ENCODE results near the gene SLC26A1.

SLC26A1 gene

GRCh38 chr4:998096-998691, 5.0 kb upstream of the SLC26A1 start:
- no peak for DNase-seq

- no peak for DNase-seq
Measured at GRCh38 chr4:997375-998071, 4.3 kb upstream of the SLC26A1 start.

GRCh38 chr4:996997-997374, 3.8 kb upstream of the SLC26A1 start:
- no peak for DNase-seq

GRCh38 chr4:996030-996996, 3.1 kb upstream of the SLC26A1 start:
- DNase-seq = no peak

GRCh38 chr4:995311-996026, 2.3 kb upstream of the SLC26A1 start:
- no peak for DNase-seq

GRCh38 chr4:992297-993110, 700 bp downstream of the SLC26A1 start:
- DNase-seq = peak; percentile 53

- DNase-seq = no peak
Measured at GRCh38 chr4:991451-992296, 1.5 kb downstream of the SLC26A1 start.

- DNase-seq = no peak
Measured at GRCh38 chr4:990746-991367, 2.3 kb downstream of the SLC26A1 start.

GRCh38 chr4:989722-990471, 3.3 kb downstream of the SLC26A1 start:
- no peak for DNase-seq

GRCh38 chr4:988726-989721, 4.2 kb downstream of the SLC26A1 start:
- DNase-seq = no peak

- no peak for DNase-seq
Measured at GRCh38 chr4:987624-988513, 5.3 kb downstream of the SLC26A1 start.

GRCh38 chr4:986879-987623, 6.2 kb downstream of the SLC26A1 start, which contains the start of gene IDUA:
TSS of gene IDUA (plus strand) at chr4:987044. CDS start at chr4:987085, 41 bp downstream.
- peak; percentile 53 for DNase-seq

- no peak for DNase-seq
Measured at GRCh38 chr4:986428-986878, 6.8 kb downstream of the SLC26A1 start.

GRCh38 chr4:985123-985830, 7.9 kb downstream of the SLC26A1 start:
- no peak for DNase-seq

- no peak for DNase-seq
Measured at GRCh38 chr4:984336-985054, 8.7 kb downstream of the SLC26A1 start.
